Measurements from ENCODE around the gene PIGU. TPM values are rescaled to one million over a fixed set of nuclear protein-coding genes. Genes with fewer than 3 reads are reported as not detected.
A peak's percentile ranks its signal among the peaks of the same experiment; 100 is the strongest.

PIGU gene
- total and polyA plus RNA-seq, 2 of the 13 experiments (the other 11 are each of a cell fraction or from before 2014, with no cell fraction given): 45.5 to 231 TPM

DNA sequence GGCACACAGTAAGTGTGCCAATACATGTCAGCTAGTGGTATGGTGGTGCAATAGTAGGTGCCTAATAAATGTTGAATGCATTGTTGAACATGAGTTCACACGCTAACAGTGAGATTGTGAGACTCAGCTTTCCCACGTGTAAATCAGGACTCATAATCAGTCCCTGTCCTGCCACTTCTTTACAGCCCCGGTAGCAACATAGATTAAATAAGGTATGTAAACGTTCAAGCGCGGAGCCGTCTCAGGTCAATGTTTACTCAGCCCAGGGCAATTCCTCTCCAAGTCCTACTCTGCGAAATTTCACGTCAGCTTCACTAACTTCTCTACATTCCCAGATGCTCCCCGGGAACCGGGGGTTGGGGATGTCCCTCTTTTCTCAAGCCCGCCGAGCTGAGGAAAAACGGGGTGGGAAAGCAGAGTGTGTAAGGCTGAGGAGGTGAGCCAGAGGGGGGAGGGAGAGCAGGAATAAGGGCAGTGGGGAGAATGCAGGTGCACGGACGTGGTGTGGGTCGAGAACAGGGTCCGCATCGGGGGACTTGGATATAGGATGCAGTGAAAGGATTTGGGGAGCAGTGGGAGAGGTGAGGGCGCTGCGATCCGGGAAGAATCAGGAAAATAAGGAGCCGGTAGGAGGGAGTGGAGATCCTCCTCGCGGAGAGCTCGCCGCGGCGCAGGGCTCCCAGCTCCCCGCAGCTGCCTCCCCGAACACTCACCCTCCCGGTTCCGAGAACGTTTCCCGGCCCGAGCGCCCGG is 26.7 kb upstream of the PIGU start (continued):
- TF ChIP-seq, protein P1, sequence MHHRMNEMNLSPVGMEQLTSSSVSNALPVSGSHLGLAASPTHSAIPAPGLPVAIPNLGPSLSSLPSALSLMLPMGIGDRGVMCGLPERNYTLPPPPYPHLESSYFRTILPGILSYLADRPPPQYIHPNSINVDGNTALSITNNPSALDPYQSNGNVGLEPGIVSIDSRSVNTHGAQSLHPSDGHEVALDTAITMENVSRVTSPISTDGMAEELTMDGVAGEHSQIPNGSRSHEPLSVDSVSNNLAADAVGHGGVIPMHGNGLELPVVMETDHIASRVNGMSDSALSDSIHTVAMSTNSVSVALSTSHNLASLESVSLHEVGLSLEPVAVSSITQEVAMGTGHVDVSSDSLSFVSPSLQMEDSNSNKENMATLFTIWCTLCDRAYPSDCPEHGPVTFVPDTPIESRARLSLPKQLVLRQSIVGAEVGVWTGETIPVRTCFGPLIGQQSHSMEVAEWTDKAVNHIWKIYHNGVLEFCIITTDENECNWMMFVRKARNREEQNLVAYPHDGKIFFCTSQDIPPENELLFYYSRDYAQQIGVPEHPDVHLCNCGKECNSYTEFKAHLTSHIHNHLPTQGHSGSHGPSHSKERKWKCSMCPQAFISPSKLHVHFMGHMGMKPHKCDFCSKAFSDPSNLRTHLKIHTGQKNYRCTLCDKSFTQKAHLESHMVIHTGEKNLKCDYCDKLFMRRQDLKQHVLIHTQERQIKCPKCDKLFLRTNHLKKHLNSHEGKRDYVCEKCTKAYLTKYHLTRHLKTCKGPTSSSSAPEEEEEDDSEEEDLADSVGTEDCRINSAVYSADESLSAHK (CRISPR knock-in tag; IDR thresholded peaks at IDR 0.05; ENCODE audit: borderline replicate concordance): no peak
- TF ChIP-seq ZNF724P (CRISPR knock-in tag; IDR thresholded peaks at IDR 0.05; ENCODE audit: borderline replicate concordance): peak; percentile 53; the same call in 1 of the 2 replicates
- TF ChIP-seq, protein P2, sequence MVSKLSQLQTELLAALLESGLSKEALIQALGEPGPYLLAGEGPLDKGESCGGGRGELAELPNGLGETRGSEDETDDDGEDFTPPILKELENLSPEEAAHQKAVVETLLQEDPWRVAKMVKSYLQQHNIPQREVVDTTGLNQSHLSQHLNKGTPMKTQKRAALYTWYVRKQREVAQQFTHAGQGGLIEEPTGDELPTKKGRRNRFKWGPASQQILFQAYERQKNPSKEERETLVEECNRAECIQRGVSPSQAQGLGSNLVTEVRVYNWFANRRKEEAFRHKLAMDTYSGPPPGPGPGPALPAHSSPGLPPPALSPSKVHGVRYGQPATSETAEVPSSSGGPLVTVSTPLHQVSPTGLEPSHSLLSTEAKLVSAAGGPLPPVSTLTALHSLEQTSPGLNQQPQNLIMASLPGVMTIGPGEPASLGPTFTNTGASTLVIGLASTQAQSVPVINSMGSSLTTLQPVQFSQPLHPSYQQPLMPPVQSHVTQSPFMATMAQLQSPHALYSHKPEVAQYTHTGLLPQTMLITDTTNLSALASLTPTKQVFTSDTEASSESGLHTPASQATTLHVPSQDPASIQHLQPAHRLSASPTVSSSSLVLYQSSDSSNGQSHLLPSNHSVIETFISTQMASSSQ (IDR thresholded peaks at IDR 0.05; ENCODE audit: low read depth): 0 out of 2 replicates have a peak, but pooled peaks have one; percentile 46
- TF ChIP-seq, protein P2 (CRISPR knock-in tag; IDR thresholded peaks at IDR 0.05; ENCODE audit: borderline replicate concordance): no peak
- peak; percentile 8; the same call in 1 of the 2 replicates for TF ChIP-seq HES4 (CRISPR knock-in tag; IDR thresholded peaks at IDR 0.05; ENCODE audit: borderline replicate concordance)
- no peak for TF ChIP-seq MAFG (CRISPR knock-in tag; IDR thresholded peaks at IDR 0.05)
- no peak for TF ChIP-seq RARG (CRISPR knock-in tag; IDR thresholded peaks at IDR 0.05; ENCODE audit: low read depth)
- TF ChIP-seq, protein P3, sequence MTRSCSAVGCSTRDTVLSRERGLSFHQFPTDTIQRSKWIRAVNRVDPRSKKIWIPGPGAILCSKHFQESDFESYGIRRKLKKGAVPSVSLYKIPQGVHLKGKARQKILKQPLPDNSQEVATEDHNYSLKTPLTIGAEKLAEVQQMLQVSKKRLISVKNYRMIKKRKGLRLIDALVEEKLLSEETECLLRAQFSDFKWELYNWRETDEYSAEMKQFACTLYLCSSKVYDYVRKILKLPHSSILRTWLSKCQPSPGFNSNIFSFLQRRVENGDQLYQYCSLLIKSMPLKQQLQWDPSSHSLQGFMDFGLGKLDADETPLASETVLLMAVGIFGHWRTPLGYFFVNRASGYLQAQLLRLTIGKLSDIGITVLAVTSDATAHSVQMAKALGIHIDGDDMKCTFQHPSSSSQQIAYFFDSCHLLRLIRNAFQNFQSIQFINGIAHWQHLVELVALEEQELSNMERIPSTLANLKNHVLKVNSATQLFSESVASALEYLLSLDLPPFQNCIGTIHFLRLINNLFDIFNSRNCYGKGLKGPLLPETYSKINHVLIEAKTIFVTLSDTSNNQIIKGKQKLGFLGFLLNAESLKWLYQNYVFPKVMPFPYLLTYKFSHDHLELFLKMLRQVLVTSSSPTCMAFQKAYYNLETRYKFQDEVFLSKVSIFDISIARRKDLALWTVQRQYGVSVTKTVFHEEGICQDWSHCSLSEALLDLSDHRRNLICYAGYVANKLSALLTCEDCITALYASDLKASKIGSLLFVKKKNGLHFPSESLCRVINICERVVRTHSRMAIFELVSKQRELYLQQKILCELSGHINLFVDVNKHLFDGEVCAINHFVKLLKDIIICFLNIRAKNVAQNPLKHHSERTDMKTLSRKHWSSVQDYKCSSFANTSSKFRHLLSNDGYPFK (CRISPR knock-in tag; IDR thresholded peaks at IDR 0.05; ENCODE audit: borderline replicate concordance): peak; percentile 71; the same call in 1 of the 2 replicates
- no peak for TF ChIP-seq GABPB1 (CRISPR knock-in tag; IDR thresholded peaks at IDR 0.05)
- TF ChIP-seq, protein P4, sequence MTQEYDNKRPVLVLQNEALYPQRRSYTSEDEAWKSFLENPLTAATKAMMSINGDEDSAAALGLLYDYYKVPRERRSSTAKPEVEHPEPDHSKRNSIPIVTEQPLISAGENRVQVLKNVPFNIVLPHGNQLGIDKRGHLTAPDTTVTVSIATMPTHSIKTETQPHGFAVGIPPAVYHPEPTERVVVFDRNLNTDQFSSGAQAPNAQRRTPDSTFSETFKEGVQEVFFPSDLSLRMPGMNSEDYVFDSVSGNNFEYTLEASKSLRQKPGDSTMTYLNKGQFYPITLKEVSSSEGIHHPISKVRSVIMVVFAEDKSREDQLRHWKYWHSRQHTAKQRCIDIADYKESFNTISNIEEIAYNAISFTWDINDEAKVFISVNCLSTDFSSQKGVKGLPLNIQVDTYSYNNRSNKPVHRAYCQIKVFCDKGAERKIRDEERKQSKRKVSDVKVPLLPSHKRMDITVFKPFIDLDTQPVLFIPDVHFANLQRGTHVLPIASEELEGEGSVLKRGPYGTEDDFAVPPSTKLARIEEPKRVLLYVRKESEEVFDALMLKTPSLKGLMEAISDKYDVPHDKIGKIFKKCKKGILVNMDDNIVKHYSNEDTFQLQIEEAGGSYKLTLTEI (CRISPR knock-in tag; conservative IDR thresholded peaks at IDR 0.05): no peak
- TF ChIP-seq MATR3 (CRISPR knock-in tag; IDR thresholded peaks at IDR 0.05): no peak
- TF ChIP-seq ZNF670 (CRISPR knock-in tag; IDR thresholded peaks at IDR 0.05; ENCODE audit: borderline replicate concordance): no peak
